ENCODE data around the gene RBM39. TPM values are rescaled to one million over a fixed set of nuclear protein-coding genes. Genes with fewer than 3 reads are reported as not detected.

The RBM39 gene
- total and polyA plus RNA-seq, 2 of the 8 experiments (the other 6 are each of a cell fraction or from before 2014, with no cell fraction given) = 78.0 to 219 TPM

- peak within 1 kb of the TSS; percentile 69 for H3K4ac ChIP-seq (replicated peaks; ENCODE audit: insufficient read length, low read depth, low read length)
- H3K79me1 ChIP-seq (ENCODE audit: low read depth, low read length) = no peaks in the 10 kb centered on the region
- H3K4me2 ChIP-seq (ENCODE audit: insufficient read depth in 1 of 2, low read depth in 2 of 2, low read length in 2 of 2) = peak within 1 kb of the TSS; percentile 90 to 93
- peak within 1 kb of the TSS; percentile 89; the same call in 1 of the 2 replicates for H2BK12ac ChIP-seq (ENCODE audit: low read depth, low read length)
- peak within 1 kb of the TSS; percentile 88 for H4K5ac ChIP-seq (ENCODE audit: insufficient read length, low read depth, low read length)
- ChIA-PET CTCF (ENCODE audit: partially characterized antibody) (interaction anchor here (0.9 to 1.5 kb wide), 3 partner anchors 43 to 48 kb away, joined by 3 to 6 read pairs (median 3); no protein-coding TSS in a partner anchor), POLR2A (ENCODE audit: partially characterized antibody) (interaction anchor here (0.6 to 4.7 kb wide), 38 partner anchors 8 to 847 kb away, joined by 3 to 49 read pairs (median 5); partner anchors contain the start of genes ERGIC3, NFS1, RBM39 and ROMO1)
- peak within 1 kb of the TSS; percentile 24 for H3K23ac ChIP-seq (ENCODE audit: insufficient read length)
- H4K20me1 ChIP-seq (replicated peaks in 1 of 2; ENCODE audit: control insufficient read depth in 1 of 2, insufficient read depth in 2 of 2, low read length in 2 of 2) = peaks cover 36 to 41% of the 10 kb centered on the region in 2 experiments
- peak within 1 kb of the TSS; percentile 96 for H2BK5ac ChIP-seq (ENCODE audit: low read depth, low read length)
- H4K91ac ChIP-seq (replicated peaks; ENCODE audit: insufficient read length, low read length) = peak within 1 kb of the TSS; percentile 97
- H3K27ac ChIP-seq (ENCODE audit: low read depth, low read length) = peak within 1 kb of the TSS; percentile 97
- no peaks in the 10 kb centered on the region for H3K9me3 ChIP-seq (ENCODE audit: insufficient read depth in 2 of 2, low read depth in 1 of 2, low read length in 1 of 2)
- no peak within 1 kb of the TSS; the same call in 1 of the 2 replicates for H2AFZ ChIP-seq (ENCODE audit: low read length)
- H2BK15ac ChIP-seq (ENCODE audit: low read length) = no peak within 1 kb of the TSS
- peak within 1 kb of the TSS; percentile 92 to 100 (median 98) for H3K4me3 ChIP-seq (ENCODE audit: extremely low read depth in 1 of 4, insufficient read depth in 2 of 4, low read depth in 3 of 4, low read length in 4 of 4)
- no peaks in the 10 kb centered on the region for H3K27me3 ChIP-seq (replicated peaks in 1 of 4; ENCODE audit: control insufficient read depth in 3 of 4, extremely low read depth in 1 of 4, insufficient read depth in 3 of 4, low read length in 3 of 4)
- H3K18ac ChIP-seq (ENCODE audit: extremely low read depth, low read length) = peak within 1 kb of the TSS; percentile 88
- FAIRE-seq = no peak
- H3K36me3 ChIP-seq (ENCODE audit: control insufficient read depth in 2 of 4, insufficient read depth in 4 of 4, low read length in 3 of 4) = peaks cover 0 to 7% (median 3%) of the 10 kb centered on the region in 4 experiments; a peak in 4 of 8 replicates
- peak within 1 kb of the TSS; percentile 97 for H3K56ac ChIP-seq (replicated peaks; ENCODE audit: insufficient read length, low read depth, low read length)
- no peak within 1 kb of the TSS for H3K14ac ChIP-seq (ENCODE audit: insufficient read length)
- H3K4me1 ChIP-seq (replicated peaks in 1 of 4; ENCODE audit: control insufficient read depth in 3 of 4, insufficient read depth in 4 of 4, low read length in 3 of 4) = peaks cover 0 to 7% (median 0%) of the 10 kb centered on the region in 4 experiments; a peak in 3 of 7 replicates
- H3K79me2 ChIP-seq (ENCODE audit: control insufficient read depth in 1 of 2, insufficient read depth in 2 of 2, low read length in 2 of 2) = peaks cover 47 to 52% of the 10 kb centered on the region in 2 experiments
- peak within 1 kb of the TSS; percentile 94 to 100 (median 99) for H3K9ac ChIP-seq (replicated peaks in 1 of 4; ENCODE audit: extremely low read depth in 1 of 4, low read depth in 3 of 4, low read length in 3 of 4)
- peak; percentile 84 to 95 for DNase-seq (ENCODE audit: low read depth in 1 of 2, low spot score in 2 of 2)
- H2AK5ac ChIP-seq (ENCODE audit: low read depth, low read length) = peak within 1 kb of the TSS; percentile 92; the same call in 1 of the 2 replicates
- no peak within 1 kb of the TSS for H2BK20ac ChIP-seq (ENCODE audit: low read length)
- peaks cover 9% of the 10 kb centered on the region for H3K23me2 ChIP-seq (ENCODE audit: low read depth, low read length)
- H4K8ac ChIP-seq (ENCODE audit: extremely low read depth, insufficient read depth, low read length) = peak within 1 kb of the TSS; percentile 100
- peak within 1 kb of the TSS; percentile 76 for H2BK120ac ChIP-seq (replicated peaks; ENCODE audit: low read depth, low read length)
- WGBS, 2 experiments (ENCODE audit: extremely low coverage in 1 of 2, insufficient coverage in 1 of 2, insufficient read length in 1 of 2, insufficient replicate concordance in 2 of 2, low coverage in 1 of 2, low lambda C conversion rate in 2 of 2, missing lambda C conversion rate in 1 of 2) = 2% methylated on average over 61 of the region's 61 CpGs; no CpG with 5 or more reads in 1 of the 2 experiments
- peak; percentile 98 for TF ChIP-seq YY1 (IDR thresholded peaks at IDR 0.05; ENCODE audit: low read depth, low read length)
- TF ChIP-seq CREB1 (IDR thresholded peaks at IDR 0.05) = peak; percentile 86
- TF ChIP-seq PHF8 (conservative IDR thresholded peaks at IDR 0.05; ENCODE audit: low read depth, low read length) = peak; percentile 98
- TF ChIP-seq, protein P1, sequence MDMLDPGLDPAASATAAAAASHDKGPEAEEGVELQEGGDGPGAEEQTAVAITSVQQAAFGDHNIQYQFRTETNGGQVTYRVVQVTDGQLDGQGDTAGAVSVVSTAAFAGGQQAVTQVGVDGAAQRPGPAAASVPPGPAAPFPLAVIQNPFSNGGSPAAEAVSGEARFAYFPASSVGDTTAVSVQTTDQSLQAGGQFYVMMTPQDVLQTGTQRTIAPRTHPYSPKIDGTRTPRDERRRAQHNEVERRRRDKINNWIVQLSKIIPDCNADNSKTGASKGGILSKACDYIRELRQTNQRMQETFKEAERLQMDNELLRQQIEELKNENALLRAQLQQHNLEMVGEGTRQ (IDR thresholded peaks at IDR 0.05; ENCODE audit: low read length) = no peak
- TF ChIP-seq, protein P2, sequence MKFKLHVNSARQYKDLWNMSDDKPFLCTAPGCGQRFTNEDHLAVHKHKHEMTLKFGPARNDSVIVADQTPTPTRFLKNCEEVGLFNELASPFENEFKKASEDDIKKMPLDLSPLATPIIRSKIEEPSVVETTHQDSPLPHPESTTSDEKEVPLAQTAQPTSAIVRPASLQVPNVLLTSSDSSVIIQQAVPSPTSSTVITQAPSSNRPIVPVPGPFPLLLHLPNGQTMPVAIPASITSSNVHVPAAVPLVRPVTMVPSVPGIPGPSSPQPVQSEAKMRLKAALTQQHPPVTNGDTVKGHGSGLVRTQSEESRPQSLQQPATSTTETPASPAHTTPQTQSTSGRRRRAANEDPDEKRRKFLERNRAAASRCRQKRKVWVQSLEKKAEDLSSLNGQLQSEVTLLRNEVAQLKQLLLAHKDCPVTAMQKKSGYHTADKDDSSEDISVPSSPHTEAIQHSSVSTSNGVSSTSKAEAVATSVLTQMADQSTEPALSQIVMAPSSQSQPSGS (IDR thresholded peaks at IDR 0.05; ENCODE audit: low read length) = peak; percentile 72
- peak; percentile 95 for TF ChIP-seq TAF7 (optimal IDR thresholded peaks at IDR 0.05; ENCODE audit: borderline replicate concordance, low read depth, low read length)
- peak; percentile 3; the same call in 1 of the 2 replicates for TF ChIP-seq CEBPB (IDR thresholded peaks at IDR 0.05; ENCODE audit: low read depth, low read length)
Observed at GRCh38 chr20:35664466-35665206, 77.4 kb downstream of the RBM39 start, which contains the start of the genes CPNE1 and RBM12. CPNE1 (minus strand) TSS chr20:35664900; CDS start chr20:35632923, 31,977 bp downstream. RBM12 (minus strand) TSS chr20:35664900; CDS start chr20:35655322, 9,578 bp downstream.
